Stimulated activated CD4-positive, alpha-beta T cell treated with anti-CD3 and anti-CD28 coated beads, TNF-alpha, amount 100 ng/mL, for 4 hours (primary cell): ENCODE results near the gene ATF1.

Experiments used
- DNase-seq, 3 experiments: peaks; one replicate each; pipeline ENCODE4 v3.0.0-alpha.2; 2020; ENCODE audit warnings: low read depth in 3 of 3

The ATF1 gene

DNA sequence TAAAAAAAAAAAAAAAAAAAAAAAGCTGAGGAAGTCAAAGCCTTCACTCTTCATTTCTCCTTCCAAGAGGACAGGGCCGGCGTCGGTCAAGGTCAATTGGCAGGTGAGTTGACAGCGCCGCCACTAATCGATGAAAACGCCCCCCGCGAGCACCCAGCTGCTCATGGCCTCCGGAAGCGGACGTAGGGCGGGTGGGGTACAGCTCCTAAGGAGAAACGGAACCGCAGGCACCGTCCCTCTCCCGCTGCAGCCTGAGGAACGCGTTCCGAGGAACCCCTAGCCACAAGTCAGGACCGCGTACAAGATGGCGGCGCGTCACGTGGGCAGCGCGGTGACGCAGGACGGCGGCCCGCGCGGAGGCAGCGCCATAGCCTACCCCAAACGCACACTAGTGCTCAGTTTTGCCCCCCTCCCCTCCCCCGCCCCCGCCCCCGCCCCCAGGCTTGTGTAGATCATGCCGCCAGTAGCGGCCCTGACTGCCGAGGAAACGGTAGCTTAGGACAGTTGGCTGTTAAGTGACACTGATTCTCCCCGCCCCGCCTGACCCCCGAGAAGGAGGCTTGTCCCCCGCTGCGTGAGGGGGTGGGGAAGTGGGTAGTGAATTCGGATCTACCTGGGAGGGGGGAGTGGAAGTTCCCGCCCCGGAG lies at the start of gene ATF1:
ATF1 (plus strand) TSS at position 463 of the 647 bp plus-strand sequence. CDS start 16,045 bp downstream, outside the sequence.
- DNase-seq = peak; percentile 72 to 82 (median 80)

GRCh38 chr12:50715174-50715573 lies 48.7 kb upstream of the ATF1 start:
- DNase-seq = no peak

- DNase-seq = no peak
Measured at GRCh38 chr12:50718760-50719159, 45.1 kb upstream of the ATF1 start.

DNA sequence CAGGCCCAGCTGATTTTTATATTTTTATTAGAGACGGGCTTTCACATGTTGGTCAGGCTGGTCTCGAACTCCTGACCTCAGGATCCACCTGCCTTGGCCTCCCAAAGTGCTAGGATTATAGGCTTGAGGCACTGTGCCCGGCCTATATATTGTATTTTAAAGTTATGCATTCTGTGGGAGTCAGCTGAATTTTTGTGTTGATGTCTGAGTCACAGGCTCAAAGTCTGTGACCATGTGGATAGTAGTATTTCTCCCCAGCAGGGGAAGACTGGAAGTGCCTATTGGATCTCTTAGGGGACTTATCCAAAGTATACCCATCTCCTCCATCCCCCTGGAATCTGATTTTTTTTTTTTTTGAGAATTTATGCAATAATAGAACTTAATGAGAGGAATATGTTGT lies 43.8 kb upstream of the ATF1 start:
- no peak for DNase-seq

DNA sequence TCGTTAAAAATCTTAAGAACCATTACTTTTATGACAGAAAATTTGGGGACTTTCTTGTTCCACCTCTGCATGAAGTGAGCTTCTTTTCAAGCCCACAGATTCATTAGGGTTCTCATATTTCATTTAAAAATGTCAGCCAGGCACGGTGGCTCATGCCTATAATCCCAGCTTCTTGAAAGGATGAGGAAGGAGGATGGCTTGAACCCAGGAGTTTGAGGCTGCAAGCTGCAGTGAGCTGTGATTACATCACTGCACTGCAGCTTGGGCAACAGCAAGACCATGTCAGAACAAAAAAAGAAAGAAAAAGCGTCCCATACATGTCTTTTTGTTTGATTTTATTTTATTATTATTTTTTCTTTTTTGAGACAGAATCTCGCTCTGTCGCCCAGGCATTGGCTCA lies 43.4 kb upstream of the ATF1 start:
- no peak for DNase-seq

DNA sequence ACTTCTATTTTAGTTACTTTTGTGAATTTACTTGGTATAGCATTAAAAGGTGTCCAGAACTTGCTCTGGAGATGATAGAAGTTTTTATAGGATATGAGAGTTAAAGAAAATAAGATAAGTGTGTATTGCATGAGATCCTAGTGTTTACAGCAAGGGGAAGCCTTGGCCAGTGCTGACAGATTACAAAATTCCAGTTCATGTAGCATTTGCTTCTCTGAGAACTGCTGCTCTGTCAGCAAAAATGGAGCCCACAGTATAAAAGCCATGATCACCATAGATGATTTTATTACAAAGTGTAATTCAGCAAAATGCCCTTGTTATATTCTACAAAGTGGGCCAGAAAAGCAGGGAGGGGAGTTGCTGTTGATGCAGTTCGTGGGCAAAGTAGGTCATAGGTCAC lies 40.0 kb upstream of the ATF1 start:
- no peak for DNase-seq

DNA sequence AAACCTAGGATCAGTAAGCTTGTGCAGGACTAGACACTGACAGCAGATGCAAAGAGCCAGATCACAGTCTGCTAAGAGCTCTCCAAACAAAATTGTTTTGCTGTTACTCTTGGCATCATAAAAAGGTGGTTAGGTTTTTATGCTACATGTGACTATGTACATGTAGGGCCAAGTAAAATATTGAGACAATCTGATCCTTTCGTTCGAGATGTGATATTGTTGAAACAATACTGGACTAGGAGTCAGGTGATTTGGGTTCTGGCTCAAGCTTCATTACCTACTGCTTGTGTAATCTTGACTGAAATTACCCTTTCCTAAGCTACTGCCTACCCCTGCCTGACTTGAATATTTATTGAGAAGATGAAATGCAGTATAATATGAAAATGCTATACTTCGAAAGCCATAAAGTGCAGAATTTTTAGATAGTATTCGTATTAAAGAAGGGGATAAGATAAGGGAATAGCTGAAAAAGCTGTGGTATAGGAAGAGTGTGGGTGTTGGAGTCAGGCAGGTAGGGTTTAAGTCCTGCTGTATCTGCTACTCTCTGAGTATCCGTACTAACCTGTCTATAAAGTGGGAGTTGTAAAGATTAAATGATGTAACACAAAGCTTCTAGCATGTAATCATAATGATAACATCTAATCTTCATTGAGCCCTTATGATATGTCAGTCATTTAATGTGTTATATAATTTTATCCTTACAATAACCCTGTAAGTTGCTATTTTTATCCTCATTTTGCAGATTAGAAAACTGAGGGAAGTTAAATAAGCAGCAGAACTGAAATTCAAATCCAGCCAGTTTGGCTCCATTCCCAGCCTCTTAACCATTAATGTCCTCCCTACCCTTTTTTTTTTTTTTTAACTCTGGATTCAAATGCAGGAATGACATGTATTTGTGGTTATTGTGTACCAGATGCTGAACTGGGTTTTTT lies 38.6 kb upstream of the ATF1 start:
- DNase-seq = no peak

GRCh38 chr12:50727466-50727865 lies 36.4 kb upstream of the ATF1 start:
- DNase-seq = no peak

DNA sequence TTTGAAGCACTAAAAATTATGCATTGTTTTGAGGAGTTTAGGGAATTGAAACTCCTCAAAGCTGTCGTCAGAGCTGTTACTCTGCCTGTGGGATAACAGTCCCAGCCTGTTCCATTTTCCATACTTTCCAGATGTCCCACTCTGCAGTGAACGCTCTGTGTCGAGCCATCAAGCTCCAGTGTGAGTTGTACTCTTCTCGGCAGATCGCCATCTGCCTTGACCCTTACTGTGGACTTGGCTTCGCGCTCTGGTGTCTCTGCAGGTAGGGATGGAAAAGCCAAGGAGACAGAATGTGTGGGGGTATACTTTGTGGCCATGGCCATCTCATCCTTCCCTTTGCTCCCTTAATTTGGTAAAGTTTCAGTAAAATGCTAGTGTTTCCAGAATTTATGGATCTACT lies 35.5 kb upstream of the ATF1 start:
- no peak for DNase-seq

GRCh38 chr12:50728841-50729240 lies 35.1 kb upstream of the ATF1 start:
- DNase-seq = no peak

GRCh38 chr12:50732591-50732990 lies 31.3 kb upstream of the ATF1 start:
- DNase-seq = no peak

DNA sequence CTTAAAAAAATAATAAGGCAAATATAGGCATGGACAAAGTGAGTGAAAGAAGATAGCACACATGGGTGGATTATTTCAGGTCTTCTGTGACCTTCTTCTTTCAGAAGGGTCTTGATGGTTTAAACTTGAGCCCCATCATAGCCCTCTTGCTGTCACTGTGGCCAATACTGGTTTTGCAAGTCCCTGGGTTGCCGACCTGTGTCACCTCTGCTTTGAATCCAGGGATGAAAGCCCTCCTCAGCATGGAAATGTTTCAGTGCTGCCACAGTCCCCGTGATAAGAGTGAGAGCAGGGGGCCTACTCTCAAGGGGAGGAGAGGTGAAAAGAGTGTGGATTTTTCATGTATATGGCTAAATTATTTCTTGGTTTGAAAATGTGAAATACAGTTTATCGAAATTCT lies 30.2 kb upstream of the ATF1 start:
- DNase-seq = no peak

DNA sequence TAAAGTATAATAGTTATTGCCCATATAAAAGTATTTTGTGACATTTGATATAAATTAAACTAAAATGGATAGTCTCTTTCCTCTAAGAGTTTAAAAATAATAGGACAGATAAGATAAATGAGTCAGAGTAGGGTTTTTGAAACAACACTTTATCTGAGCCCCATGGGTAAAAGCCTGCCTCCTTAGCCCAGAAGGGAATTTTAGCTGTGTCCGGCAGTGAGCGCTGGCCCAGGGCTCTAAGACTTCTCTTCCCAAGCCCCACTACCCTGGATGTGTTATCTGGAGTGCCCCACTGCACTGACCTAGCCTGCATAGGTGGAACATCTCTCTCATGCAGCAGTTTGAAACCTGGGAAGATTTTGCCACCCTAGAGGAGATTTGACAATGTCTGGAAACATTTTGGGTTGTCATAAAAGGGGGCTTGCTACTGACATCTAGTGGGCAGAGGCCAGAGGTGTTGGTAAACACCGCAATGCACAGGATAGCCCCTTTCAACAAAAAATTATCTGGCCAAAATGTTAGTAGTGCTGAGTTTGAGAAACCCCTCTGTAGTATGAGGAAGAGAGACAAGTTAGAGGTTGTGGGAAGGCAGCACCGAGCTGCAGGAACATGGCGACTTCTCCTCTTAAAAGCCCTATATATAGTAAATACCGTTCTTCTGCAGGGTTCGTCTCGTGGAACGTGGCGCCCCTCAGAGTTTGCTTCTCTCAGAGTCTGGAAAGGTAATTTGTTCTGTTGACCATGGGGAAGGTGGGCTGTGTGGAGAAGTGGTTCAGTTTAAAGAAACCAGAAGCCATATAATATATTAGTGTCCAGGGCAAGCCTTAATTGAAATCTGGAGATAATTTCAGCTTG lies 29.3 kb upstream of the ATF1 start:
- DNase-seq = no peak

GRCh38 chr12:50739611-50740010 lies 24.3 kb upstream of the ATF1 start:
- no peak for DNase-seq

GRCh38 chr12:50740307-50740706 lies 23.6 kb upstream of the ATF1 start:
- no peak for DNase-seq

DNA sequence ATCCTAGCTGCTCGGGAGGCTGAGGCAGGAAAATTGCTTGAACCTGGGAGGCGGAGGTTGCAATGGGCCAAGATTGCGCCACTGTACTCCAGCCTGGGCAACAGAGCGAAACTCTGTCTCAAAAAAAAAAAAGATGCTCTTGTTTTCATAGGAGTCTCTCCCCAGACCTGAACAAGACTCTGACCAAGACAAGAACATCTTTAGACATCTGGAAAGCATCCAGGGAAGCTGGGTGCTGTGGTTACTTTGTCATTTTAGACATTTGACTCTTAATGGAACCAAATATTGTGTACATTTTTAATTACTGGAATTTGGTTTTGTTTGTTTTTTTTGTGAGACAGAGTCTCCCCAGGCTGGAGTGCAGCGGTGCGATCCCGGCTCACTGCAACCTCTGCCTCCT lies 21.1 kb upstream of the ATF1 start:
- DNase-seq = no peak

GRCh38 chr12:50745861-50746260 lies 18.0 kb upstream of the ATF1 start:
- no peak for DNase-seq

DNA sequence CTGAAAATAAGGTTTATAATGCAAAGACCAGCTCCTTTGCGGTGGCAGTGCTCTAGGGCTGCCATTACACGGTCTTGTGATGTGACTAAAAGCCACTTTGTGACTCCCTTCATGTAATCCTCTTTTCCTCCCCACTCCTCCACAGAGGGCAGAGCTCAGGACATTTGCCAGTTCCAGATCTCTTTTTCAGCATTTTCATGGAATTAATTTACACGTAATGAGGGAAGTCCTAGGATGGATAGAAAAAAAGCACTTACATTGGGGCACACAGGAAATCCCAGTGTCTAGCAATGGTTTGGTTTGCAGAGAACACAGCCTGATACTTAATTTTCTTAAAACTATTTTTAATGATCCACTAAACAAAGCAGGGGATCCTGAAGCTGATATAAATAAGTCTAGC lies 17.5 kb upstream of the ATF1 start:
- DNase-seq = no peak

DNA sequence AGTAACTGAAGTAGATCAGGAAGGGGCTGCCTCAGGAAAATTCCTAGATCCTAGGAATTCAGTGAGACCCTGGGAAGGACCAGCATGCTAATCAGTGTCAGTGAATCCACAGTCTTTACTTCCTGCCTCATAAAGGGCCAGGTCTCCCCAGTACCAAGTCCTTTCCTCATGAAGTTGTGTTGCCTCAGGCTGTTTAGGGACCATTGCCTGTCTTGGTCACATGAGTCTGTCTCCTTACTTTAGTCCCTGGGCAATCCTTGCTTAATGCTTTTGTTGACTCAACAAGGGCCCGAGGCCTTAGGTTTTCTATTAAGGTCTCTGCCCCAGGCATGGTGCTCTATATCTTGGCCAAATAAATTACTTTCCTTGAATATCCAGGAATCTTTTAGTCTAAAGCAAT lies 16.1 kb upstream of the ATF1 start:
- no peak for DNase-seq

GRCh38 chr12:50749459-50749882 lies 14.4 kb upstream of the ATF1 start:
- DNase-seq = no peak

DNA sequence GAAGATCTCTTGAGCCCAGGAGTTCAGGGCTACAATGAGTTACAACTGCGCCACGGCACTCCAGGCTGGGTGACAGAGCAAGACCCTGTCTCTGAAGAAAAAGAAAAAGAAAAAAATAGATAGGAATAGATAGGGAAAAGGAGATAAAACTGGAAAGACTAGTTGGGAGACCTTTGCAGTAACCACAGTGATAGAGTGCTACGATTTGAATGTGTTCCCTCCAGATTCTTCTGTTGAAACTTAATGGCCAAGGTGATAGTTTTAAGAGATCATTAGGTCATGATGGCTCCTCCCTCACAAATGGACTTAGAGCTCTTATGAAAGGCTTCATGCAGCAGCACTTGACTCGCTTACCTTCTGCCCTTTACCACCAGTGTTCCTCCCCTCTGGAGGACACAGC lies 13.5 kb upstream of the ATF1 start:
- no peak for DNase-seq
